SKM-1 (cell line): ENCODE results near the gene RETN.

Experiments used
- DNase-seq: peaks from one replicate; lab custom pipeline; 2025; ENCODE audit not compliant: unreplicated experiment; lab: John Stamatoyannopoulos, UW

RETN gene

GRCh38 chr19:7657131-7657751 lies 11.6 kb upstream of the RETN start:
- DNase-seq, result peak; percentile 84

GRCh38 chr19:7658219-7658686 lies 10.6 kb upstream of the RETN start:
- DNase-seq, result no peak

DNA sequence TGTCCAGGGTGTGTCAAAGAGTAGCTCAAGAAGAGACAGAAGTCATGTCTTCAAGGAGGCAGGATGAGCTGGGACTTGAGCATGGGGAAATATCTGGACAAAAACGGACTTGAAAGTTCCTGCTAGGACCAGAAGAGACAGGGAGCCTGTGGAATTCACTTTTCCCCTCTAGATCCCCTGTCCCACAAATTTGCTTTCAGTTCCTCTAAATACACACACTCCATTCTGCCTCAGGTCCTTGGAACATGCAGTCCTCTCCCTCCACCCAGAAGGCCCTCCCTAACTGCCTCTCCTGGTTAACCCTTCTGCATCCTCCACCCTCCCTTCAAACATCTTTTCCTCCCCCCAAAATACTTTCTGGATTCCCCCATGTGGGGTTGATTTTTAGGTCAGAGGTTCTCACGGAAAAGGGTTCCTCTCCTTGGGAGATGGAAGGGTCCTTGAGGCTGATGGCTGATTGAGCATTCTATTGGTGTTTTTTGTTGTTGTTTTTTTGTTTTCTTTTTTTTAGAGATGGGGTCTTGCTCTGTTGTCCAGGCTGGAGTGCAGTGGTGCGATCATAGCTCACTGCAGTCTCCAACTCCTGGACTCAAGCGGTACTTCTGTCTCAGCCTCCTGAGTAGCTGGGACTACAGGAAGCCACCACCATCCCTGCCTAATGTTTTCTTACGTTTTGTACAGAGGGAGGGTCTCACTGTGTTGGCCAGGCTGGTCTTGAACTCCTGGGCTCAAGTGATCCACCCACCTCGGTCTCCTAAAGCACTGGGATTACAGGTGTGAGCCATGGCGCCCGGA lies 6.9 kb upstream of the RETN start:
- no peak for DNase-seq

GRCh38 chr19:7662657-7663056 lies 6.2 kb upstream of the RETN start:
- no peak for DNase-seq

GRCh38 chr19:7663706-7664105 lies 5.1 kb upstream of the RETN start:
- no peak for DNase-seq

DNA sequence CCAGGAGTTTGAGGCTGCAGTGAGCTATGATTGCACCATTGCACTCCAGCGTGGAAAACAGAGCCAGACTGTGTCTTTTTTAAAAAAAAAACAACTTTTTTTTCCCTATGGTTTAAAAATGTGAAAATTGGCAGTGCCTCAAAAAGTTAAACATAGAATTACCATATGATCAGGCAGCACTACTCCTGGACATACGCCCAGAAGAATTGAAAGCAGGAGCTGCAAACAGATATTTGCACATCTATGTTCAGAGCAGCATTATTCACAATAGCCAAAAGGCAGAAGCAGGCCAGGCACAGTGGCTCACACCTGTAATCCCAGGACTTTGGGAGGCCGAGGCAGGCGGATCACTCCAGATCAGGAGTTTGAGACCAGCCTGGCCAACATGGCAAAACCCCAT lies 3.8 kb upstream of the RETN start:
- no peak for DNase-seq

GRCh38 chr19:7669641-7670040 lies 792 bp downstream of the RETN start:
- no peak for DNase-seq

- no peak for DNase-seq
Measured at GRCh38 chr19:7670150-7670783, 1.4 kb downstream of the RETN start.

DNA sequence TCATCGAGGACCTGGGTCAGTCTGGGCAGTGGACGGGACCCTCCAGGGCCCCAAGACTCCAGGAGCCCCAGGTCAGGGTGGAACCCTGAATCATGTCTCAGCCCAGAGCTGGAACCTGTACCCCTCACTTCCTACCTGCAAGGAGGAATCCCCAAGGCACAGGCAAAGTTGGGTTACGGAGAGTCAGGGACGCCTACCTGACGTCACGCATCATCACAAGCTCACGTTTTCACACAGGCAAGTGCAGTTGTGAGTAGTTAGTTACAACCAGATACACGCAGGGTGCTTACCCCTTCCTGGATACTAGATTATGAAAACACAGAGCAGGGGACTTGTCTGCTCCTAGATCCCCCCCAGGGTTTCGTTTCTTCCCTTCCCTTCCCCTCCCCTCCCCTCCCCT lies 1.9 kb downstream of the RETN start:
- DNase-seq, result no peak

DNA sequence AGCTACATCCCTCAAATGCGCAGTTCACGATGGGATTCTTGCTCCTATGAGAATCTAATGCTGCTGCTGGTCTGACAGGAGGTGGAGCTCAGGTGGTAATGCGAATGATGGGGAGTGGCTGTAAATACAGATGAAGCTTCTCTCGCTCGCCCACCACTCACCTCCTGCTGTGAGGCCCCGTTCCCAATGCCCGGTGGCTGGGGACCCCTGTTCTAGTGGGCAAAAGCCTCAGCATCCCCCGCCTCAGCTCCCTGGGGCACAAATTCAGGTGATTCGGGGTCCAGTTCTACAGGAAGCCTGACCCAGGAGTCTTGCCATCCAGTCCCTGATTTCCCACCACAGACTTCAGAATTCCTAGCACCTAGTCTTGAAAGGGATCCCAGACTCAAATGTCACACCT lies 3.7 kb downstream of the RETN start:
- no peak for DNase-seq

DNA sequence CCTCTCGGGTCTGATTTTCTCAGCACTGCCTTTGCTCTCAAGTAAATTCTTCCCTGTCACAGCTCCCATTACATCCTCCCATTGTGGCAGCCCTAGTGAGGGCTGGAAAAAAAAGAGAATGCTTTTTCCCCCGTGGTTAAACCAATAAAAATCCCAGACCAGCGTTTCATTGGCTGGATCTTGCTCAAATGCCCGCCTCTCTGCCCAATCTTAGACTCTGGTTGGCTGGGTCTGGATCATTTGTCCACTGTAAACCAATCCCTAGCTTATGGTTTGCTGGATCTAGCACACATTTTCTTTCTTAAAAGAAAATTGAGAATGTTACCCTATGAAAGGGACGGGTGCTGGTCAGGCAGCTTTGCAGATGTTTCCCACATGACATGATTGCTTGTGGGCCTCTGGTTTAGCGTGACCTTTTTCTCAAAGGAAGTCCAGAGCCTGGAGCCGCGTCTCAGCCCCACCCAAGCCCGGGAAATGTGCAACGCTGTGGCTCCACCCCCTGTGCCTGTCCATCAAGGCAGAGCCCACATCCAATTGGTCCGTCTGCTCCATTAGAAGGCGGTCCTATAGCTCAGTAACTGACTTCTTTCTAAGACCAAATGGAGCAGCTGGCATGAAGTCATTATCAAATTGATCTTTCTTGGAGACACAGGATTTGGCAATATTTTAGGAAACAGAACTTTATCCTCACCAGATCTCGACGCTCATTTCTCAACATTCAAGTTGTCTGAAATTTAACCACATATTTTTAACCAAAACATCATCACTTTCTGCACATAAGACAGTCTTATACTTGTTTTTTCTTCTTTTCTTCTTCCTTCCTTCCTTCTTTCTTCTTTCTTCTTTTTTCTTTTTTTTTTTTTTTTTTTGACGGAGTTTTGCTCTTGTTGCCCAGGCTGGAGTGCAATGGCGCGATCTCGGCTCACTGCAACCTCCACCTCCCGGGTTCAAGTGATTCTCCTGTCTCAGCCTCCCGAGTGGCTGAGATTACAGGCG lies 5.5 kb downstream of the RETN start:
- DNase-seq, result peak; percentile 65

GRCh38 chr19:7676376-7676775 lies 7.5 kb downstream of the RETN start:
- peak; percentile 74 for DNase-seq

DNA sequence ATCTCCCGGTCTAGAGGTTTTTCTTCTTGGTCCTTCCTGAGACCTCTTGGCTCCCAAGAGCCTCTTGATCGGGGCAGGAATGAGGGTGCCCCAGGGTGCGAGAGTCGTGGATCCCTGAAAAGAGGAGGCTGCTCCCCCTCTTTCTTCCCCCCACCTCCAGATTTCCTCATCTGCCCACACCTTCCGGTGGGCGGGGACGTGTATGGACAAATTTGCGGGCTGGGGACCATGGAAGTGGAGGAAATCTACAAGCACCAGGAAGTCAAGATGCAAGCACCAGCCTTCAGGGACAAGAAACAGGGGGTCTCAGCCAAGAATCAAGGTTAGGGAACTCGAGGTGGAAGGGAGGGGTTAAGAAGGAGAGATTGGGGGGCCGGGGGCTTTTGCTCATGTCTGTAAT lies 8.0 kb downstream of the RETN start, which contains the start of gene MCEMP1:
MCEMP1 (plus strand) TSS at position 237 of the 400 bp plus-strand sequence; CDS start at position 268, 31 bp downstream.
- peak; percentile 74 for DNase-seq

DNA sequence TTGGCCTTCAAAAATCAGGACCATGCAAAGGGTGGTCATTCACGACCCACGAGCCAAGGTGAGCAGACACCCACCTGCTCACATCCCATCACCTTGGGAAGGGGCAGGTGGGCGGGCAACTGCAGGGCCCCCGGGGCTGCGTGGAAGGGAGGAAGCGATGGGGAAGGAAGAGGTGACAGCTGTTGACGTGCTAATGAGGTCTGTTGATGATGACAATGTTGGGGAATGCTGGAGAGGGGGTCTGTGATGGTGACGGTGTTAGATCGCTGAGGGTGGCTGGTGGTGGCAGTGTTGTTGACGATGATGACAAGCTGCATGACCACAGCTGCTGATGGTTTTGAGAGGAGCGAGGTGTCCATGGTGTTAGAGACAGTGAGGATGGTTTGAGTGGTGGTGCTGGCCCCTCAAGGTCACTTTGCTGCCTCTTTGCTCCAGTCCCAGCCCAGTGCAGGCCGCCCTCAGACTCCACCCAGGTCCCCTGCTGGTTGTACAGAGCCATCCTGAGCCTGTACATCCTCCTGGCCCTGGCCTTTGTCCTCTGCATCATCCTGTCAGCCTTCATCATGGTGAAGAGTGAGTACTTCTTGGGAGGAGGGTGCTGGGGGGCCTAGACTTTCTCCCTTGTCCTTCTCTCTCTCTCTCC lies 8.9 kb downstream of the RETN start:
- no peak for DNase-seq

DNA sequence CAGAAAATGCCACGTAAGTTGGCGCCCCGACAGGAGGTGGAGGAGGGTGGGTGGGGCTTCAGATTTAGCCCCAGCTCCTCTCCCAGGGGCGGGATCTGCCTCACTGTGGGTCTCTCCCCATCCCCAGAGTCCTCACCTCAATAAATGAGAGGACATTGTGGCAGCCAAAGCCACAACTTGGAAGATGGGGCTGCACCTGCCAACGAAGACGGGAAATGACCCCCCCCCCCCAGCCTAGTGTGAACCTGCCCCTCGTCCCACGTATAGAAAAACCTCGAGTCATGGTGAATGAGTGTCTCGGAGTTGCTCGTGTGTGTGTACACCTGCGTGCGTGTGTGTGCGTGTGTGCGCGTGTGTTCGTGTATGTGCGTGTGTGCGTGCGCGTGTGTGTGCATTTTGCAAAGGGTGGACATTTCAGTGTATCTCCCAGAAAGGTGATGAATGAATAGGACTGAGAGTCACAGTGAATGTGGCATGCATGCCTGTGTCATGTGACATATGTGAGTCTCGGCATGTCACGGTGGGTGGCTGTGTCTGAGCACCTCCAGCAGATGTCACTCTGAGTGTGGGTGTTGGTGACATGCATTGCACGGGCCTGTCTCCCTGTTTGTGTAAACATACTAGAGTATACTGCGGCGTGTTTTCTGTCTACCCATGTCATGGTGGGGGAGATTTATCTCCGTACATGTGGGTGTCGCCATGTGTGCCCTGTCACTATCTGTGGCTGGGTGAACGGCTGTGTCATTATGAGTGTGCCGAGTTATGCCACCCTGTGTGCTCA lies 10.3 kb downstream of the RETN start:
- DNase-seq, result no peak

DNA sequence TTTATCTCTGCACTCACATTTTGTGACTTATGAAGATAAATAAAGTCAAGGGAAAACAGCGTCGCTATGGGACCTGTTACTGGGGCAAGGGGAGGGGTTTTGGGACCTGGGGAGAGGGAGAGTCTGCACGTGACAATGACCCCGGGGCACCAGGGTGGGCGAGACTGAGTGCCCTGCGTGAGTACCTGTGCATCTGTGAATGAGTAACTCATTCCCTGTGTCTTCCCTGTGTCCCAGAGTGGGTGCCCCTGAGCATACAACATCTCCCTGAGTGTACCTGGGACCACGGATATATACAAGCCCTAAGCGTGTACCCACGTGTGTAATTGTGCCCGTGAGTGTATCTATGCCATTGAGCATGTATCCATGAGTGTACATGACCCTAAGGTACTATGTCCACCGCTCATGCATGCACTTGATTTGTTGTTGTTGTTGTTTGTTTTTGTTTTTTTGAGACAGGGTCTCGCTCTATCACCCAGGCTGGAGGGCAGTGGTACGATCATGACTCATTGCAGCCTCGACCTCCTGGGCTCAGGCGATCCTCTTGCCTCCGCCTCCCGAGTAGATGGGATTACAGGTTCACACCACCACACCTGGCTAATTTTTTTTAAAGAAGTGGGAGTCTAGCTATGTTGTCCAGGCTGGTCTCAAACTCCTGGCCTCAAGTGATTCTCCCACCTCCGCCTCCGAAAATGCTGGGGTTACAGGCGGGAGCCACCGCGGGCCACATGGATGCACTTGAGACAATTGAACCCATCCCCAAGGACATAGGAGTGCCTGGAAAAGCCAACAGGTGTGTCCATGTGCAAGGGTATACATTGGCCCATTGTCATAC lies 11.1 kb downstream of the RETN start:
- DNase-seq, result no peak

GRCh38 chr19:7680606-7681339 lies 11.9 kb downstream of the RETN start, which contains the start of gene TRAPPC5:
Gene TRAPPC5 (plus strand): TSS chr19:7680833. CDS start chr19:7682254, 1,421 bp downstream.
- peak; percentile 61 for DNase-seq
